Left lobe of liver (tissue), 2 donors: ENCODE results near the gene MBNL1. TPM values are rescaled to one million over a fixed set of nuclear protein-coding genes. Genes with fewer than 3 reads are reported as not detected.
"Not testable (repeated sequence)": the region's sequence is repeated elsewhere in the genome, so short reads cannot be mapped to it uniquely, and the experiment has no call there.

Experiments used
- ATAC-seq: fragments of 200-7000 bp; cut with Tn5 transposase; one replicate; pipeline ENCODE4 v1.9.1; 2020; ENCODE audit warnings: mild to moderate bottlenecking, moderate library complexity
- DNase-seq: peaks from one replicate; pipeline ENCODE4 v3.0.0-alpha.2; 2020; ENCODE audit warnings: low spot score
- total RNA-seq: library from RNA; stranded (reverse); gene quantifications from one replicate; pipeline ENCODE4 v1.2.1, GENCODE V29; 2021
- donor health status: DM: no; HTN: no; CAD: no; lungs with moderate emphysema.
- donor health status: DM: no; HTN: yes; CAD: no.

MBNL1 gene
- total RNA-seq, 1 donor from 2014 or later: 48.4 TPM

- DNase-seq: no peak
- ATAC-seq: peak; percentile 39
These were observed 168.2 kb downstream of the MBNL1 start for GRCh38 chr3:152436707-152437590.

DNA sequence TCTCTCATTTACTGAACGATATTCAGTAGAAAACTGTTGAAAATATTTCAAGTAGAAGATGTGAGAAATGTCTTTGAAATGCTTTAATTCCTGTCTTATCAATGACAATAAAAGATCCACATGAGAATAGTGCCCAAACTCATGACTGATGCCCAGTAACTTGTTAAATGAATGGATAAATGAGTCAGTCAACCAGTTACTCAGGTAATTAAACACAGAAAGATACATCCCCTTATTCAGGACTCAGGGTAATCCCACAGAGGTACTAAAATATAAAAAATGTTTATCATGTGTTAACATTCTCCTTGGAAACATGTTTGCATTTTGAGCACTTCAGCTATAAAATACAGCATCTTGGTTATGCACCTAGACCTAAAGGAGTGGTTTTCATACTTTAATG, 169.5 kb downstream of the MBNL1 start:
- DNase-seq: no peak
- no peak for ATAC-seq

DNA sequence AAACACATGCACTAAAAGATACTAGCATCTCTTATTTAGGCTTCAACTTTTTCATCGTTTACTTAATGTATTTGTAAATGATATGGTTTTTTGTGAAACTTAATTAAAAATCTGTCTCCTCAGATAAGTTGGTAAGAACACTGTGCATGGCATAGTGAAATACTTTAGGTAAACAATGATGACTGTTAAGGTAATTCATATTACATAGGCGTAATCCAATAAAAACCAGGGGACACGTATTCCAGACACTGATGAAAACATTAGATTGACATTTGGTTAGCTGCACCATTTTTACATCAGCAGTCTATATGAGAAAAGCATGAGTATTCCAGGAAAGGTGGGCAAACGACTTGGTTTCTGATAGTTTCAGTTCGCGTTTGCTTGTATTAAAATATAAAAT, 170.0 kb downstream of the MBNL1 start:
- no peak for DNase-seq
- ATAC-seq: no peak

DNA sequence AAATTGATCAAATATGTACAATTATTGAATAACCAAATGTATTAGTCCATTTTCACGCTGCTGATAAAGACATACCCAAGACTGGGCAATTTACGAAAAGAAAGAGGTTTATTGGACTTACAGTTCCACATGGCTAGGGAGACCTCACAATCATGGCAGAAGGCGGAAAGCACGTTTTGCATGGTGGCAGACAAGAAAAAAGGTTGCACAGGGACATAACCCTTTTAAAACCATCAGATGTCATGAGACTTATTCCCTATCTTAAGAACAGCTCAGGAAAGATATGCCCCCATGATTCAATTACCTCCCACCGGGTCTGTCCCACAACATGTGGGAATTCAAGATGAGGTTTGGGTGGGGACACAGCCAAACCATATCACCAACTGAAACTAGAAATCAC, 171.5 kb downstream of the MBNL1 start:
- ATAC-seq: not testable (repeated sequence)

GRCh38 chr3:152443212-152444023, 174.7 kb downstream of the MBNL1 start:
- ATAC-seq (peak; percentile 33), DNase-seq (no peak)

More for the DNA sequence above, 171.5 kb downstream of the MBNL1 start:
- not testable (repeated sequence) for DNase-seq

GRCh38 chr3:152444029-152444641, 175.4 kb downstream of the MBNL1 start:
- DNase-seq: no peak
- peak; percentile 85 for ATAC-seq

- DNase-seq: no peak
- no peak for ATAC-seq
These were observed 176.5 kb downstream of the MBNL1 start for GRCh38 chr3:152445212-152445611.

GRCh38 chr3:152446495-152446894, 177.8 kb downstream of the MBNL1 start:
- no peak for DNase-seq
- peak; percentile 12 for ATAC-seq

DNA sequence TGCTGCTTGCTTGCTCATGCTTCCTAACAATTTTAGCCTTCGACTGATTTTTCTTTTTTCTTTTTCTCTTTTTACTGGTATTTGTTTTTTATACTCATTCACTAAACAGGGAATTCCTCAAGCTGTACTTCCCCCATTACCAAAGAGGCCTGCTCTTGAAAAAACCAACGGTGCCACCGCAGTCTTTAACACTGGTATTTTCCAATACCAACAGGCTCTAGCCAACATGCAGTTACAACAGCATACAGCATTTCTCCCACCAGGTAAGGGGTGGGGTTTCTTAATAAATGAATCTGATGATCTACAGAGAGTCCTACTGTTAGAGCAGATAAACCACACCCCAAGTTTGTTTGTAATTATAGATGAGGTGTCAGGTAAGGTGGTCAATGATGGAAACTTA, 178.8 kb downstream of the MBNL1 start:
- no peak for DNase-seq
- no peak for ATAC-seq

DNA sequence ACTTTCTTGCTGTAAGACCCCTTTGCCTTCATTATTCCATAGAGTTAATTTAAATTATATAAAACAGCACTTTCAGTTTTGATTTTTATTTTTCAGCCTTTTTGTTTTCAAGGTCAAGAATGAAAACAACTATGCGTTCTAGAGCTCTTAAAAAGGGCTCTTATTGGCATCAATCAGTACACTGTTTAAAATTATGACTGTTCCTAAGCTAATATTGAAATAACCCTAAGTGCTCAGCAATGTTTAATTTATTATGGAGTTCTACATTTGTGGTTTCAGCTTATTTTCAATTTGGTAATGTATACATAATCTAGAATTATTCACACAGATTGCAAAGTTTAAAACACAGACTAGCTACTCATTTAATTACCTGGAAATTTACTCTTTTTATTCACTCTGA, 179.4 kb downstream of the MBNL1 start:
- no peak for ATAC-seq
- no peak for DNase-seq

GRCh38 chr3:152452318-152452717, 183.6 kb downstream of the MBNL1 start:
- ATAC-seq: peak; percentile 32

DNA sequence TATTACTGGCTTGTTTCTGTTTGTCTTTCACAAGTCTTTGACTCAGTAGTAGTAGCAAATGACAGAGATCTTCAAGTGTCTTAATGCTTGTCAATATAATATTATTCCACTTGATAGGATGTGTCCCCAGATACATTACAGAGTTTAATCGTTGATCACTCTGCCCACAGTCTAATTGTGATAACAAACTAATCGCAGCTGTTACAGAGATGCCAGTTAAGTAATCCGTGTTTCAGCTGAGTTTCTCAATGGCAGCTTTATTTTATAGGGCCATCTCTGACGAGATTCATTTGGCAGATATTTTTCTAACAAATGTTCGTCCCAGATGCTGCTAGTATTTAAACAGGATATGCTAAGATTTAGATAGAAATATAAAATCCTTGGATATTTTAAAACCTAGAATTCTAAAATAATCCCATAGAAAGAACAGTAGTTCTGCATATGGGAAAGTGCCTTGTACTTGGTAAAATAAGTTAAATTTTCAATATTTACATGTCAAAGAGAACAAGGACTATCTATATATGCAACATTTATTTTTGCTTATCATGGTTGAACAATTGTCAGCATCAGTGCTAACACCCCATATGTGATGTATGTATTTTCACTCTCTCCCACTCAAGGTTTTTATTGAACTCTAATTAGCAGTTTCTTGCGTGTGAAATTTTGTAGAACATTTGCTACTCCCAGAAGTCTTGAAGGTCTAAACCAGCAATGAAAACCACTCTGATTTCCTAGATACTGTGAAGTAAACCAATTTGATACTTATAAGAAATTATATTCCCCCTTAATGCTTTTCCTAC, 185.5 kb downstream of the MBNL1 start:
- ATAC-seq: no peak
- no peak for DNase-seq

More at GRCh38 chr3:152452318-152452717, 183.6 kb downstream of the MBNL1 start:
- no peak for DNase-seq

- ATAC-seq: no peak
- no peak for DNase-seq
These were observed 187.3 kb downstream of the MBNL1 start for GRCh38 chr3:152455989-152456388.

DNA sequence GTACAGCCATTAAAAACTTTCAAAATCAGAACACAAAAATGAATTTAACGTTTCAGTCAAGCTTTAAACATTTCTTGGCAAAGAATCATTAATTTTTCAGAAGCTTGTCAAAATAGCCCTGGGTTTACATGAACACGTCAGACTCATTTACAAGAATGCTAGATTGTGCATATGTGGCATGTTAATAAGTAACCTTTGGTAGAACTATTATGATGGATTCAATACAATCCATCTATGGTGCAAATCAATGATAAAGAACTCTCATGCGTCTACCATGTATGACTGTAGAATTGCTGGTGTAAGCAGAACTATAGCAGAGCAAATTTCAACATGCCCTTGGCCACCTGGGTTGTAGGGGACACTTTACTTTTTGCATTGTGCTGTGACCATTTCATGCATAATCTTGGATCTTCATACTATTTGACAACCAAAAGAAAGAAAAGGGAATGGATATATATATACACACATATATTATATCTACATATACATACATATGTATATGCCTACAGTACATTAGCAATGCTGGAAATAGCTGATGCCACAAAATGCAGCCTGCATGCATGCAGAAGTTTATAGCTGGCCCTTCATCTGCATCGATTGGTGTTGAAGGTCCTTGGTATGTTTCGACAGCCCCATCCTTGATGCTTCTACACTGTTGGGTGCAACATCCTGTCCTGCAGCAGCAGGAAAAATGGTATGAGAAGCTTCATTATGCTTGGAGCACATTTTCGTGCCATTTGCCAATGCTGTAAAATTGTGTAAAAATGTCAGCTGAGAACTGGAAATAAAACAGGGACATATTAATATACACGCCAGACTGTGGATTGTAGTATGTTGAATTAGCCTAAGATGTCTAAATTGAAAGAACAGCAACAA, 189.0 kb downstream of the MBNL1 start:
- DNase-seq (no peak), ATAC-seq (no peak)

DNA sequence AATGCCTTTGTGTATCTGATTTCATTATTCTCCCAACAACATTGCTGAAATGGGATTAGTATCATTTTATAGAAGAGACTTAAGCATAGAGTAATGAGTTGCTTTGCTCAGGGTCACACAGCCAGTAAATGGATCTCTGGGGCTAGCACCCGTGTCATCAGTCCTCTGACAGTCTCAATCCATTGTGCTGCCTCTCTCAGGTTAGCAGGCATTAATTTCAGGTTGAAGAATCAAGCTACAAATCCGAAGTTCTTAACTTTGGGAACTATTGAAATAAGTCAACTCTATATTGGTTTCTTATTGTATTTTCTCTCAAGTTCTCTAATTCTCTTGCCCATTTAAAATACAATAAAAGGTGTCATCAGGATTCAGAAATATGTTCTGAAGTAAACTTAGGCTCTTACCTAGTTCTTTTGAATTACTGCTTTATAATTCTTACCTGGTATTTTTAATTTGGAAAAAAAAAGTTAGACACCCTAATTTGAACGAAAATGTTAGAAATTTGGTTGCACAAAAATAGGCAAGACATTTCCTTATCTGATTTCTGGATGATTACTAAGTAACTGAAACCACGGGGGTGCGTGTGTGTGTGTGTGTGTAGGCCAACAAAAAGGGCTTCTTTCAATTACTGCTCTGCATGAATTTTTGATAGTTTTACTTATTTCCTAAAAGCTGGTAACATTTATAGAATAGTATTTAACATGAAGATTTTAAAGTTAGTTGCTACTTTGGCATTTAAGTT, 189.8 kb downstream of the MBNL1 start:
- ATAC-seq: no peak
- DNase-seq: no peak

GRCh38 chr3:152459118-152459515, 190.4 kb downstream of the MBNL1 start:
- no peak for ATAC-seq
- DNase-seq: no peak

- ATAC-seq (no peak), DNase-seq (no peak)
These were observed 190.8 kb downstream of the MBNL1 start for GRCh38 chr3:152459572-152459971.

- peak; percentile 51 for ATAC-seq
- DNase-seq: no peak
These were observed 192.2 kb downstream of the MBNL1 start for GRCh38 chr3:152460936-152461335.

DNA sequence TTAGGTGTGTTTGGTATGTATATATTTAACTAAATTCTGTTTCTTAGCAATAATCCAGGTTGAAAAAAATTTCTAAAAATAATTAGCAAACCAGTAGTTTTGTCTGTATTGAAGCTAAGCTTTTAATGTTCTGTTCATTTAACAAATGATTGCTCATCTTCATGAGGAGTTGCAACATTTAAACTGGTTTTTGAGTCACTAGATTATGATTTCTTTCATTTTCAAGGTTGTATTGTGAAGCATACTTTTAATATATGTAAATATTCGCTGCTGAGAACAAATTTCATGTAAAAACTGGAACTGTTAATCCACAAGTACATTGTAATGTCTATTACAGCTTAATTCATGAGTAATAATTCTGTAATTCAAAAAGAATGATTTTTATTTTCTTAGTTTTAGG, 192.7 kb downstream of the MBNL1 start:
- ATAC-seq: no peak
- no peak for DNase-seq
